HCT116 (cell line): ENCODE measurements around the gene PIGQ. TPM values are rescaled to one million over a fixed set of nuclear protein-coding genes. Genes with fewer than 3 reads are reported as not detected.

Experiments used
- ATAC-seq: fragments of 200-7000 bp; cut with Tn5 transposase; 2 replicates; pipeline ENCODE4 v1.9.1; 2020; ENCODE audit warnings: mild to moderate bottlenecking, moderate library complexity
- BruUV-seq: library from RNA; stranded (reverse); fragments of 400-500 nt; replicated peaks from 2 replicates; lab custom pipeline; 2021; lab: Mats Ljungman, UMichigan
- CTCF ChIA-PET: fragments of 300-600 bp; sonication (Branson Sonifier 250); formaldehyde crosslinking; loops from one replicate; lab custom pipeline; 2021; ENCODE audit warnings: antibody characterized with exemption; lab: Charles Lee
- POLR2A ChIA-PET: fragments of 300-600, 350-600 bp; sonication (Branson Sonifier 250); formaldehyde crosslinking; loops from one replicate; lab custom pipeline; 2021; ENCODE audit warnings: antibody characterized with exemption; lab: Charles Lee
- RAD21 ChIA-PET, 2 experiments: fragments of 300-600 bp; sonication (Branson Sonifier 250); formaldehyde crosslinking; loops; one replicate each; lab custom pipeline; 2023; ENCODE audit warnings: low total read pairs in 2 of 2; ENCODE audit not compliant: uncharacterized antibody in 2 of 2, unreplicated experiment in 2 of 2, low non-redundant PET in 1 of 2; lab: Charles Lee
- DNase-seq: peaks from one replicate; pipeline ENCODE4 v3.0.0-alpha.2; 2010; ENCODE audit warnings: low read depth, low spot score
- H2AFZ ChIP-seq: fragments of 200-600 bp; shearing (Covaris generic), sonication (generic); 2 replicates; pipeline ENCODE4 v1.6.1; 2017; ENCODE audit warnings: low read depth, mixed run types, mixed read lengths, antibody characterized with exemption, low read length; ENCODE audit not compliant: poor library complexity, severe bottlenecking
- H3K27ac ChIP-seq: 2 replicates; pipeline ENCODE4 v1.5.1; 2012; ENCODE audit warnings: low read depth, low read length
- H3K27me3 ChIP-seq: fragments of 200-600 bp; sonication (generic); 2 replicates; pipeline ENCODE4 v1.6.1; 2016; ENCODE audit warnings: mixed run types, low read length, mixed read lengths; ENCODE audit not compliant: insufficient read depth
- H3K36me3 ChIP-seq, 2 experiments: fragments of 200-500 bp in 1 of 2; fragments of 200-600 bp in 1 of 2; sonication (Bioruptor generic) in 1 of 2; sonication (generic) in 1 of 2; 2 replicates each; pipeline versions ENCODE4 v1.5.1 to v1.6.1; 2014 to 2016; ENCODE audit warnings: low read length in 2 of 2, inconsistent platforms in 1 of 2, mixed read lengths in 1 of 2, mixed run types in 1 of 2; ENCODE audit not compliant: insufficient read depth in 2 of 2, control insufficient read depth in 1 of 2
- H3K4me1 ChIP-seq, 2 experiments: fragments of 200-600 bp in 1 of 2; sonication (generic) in 1 of 2; 2 replicates each; pipeline versions ENCODE4 v1.5.1 to v1.6.1; 2012 to 2017; ENCODE audit warnings: low read length in 2 of 2, inconsistent platforms in 1 of 2, mild to moderate bottlenecking in 1 of 2, mixed read lengths in 1 of 2, mixed run types in 1 of 2, moderate library complexity in 1 of 2; ENCODE audit not compliant: insufficient read depth in 2 of 2, control insufficient read depth in 1 of 2
- H3K4me2 ChIP-seq: fragments of 200-600 bp; sonication (generic); 2 replicates; pipeline ENCODE4 v1.6.1; 2017; ENCODE audit warnings: mixed run types, low read length, mixed read lengths
- H3K4me3 ChIP-seq, 2 experiments: fragments of 200-600 bp in 1 of 2; sonication (generic) in 1 of 2; replicated peaks in 1 of 2; 2 replicates each; pipeline ENCODE4 v1.5.1; 2011 to 2016; ENCODE audit warnings: low read length in 2 of 2, control low read depth in 1 of 2, low read depth in 1 of 2, mild to moderate bottlenecking in 1 of 2, mixed read lengths in 1 of 2, mixed run types in 1 of 2
- H3K79me2 ChIP-seq: fragments of 200-600 bp; sonication (generic); 2 replicates; pipeline ENCODE4 v1.6.1; 2017; ENCODE audit warnings: mild to moderate bottlenecking, mixed run types, low read length, moderate library complexity, mixed read lengths; ENCODE audit not compliant: insufficient read depth
- H3K9ac ChIP-seq: fragments of 200-600 bp; sonication (generic); 2 replicates; pipeline ENCODE4 v1.6.1; 2016; ENCODE audit warnings: low read length, mixed read lengths
- H3K9me2 ChIP-seq: fragments of 200-600 bp; sonication (generic), shearing (Covaris generic); 2 replicates; pipeline ENCODE4 v1.6.1; 2017; ENCODE audit warnings: mixed run types, mild to moderate bottlenecking, moderate library complexity; ENCODE audit not compliant: insufficient read depth
- H3K9me3 ChIP-seq, 2 experiments: fragments of 200-500 bp in 1 of 2; fragments of 200-600 bp in 1 of 2; sonication (Bioruptor generic) in 1 of 2; sonication (generic) in 1 of 2; 2 replicates each; pipeline ENCODE4 v1.6.1; 2014 to 2017; ENCODE audit warnings: low read length in 2 of 2, mixed read lengths in 2 of 2, inconsistent platforms in 1 of 2, low read depth in 1 of 2, mild to moderate bottlenecking in 1 of 2, mixed run types in 1 of 2, moderate library complexity in 1 of 2; ENCODE audit not compliant: control insufficient read depth in 1 of 2, insufficient read depth in 1 of 2
- H4K20me1 ChIP-seq: fragments of 200-600 bp; sonication (generic), shearing (Covaris generic); 2 replicates; pipeline ENCODE4 v1.6.1; 2017; ENCODE audit warnings: mixed run types, mild to moderate bottlenecking, moderate library complexity; ENCODE audit not compliant: insufficient read depth
- CBX3 ChIP-seq: IDR thresholded peaks from 2 replicates; pipeline ENCODE4 v1.6.1; 2012; ENCODE audit warnings: low read depth
- CEBPB ChIP-seq: IDR thresholded peaks from 2 replicates; pipeline ENCODE4 v1.6.1; 2012; ENCODE audit warnings: low read depth
- ELF1 ChIP-seq: IDR thresholded peaks from 2 replicates; pipeline ENCODE4 v1.6.1; 2012; ENCODE audit warnings: low read depth, borderline replicate concordance
- EZH2 ChIP-seq: fragments of 200-600 bp; sonication (generic); IDR thresholded peaks from 2 replicates; pipeline ENCODE4 v1.6.1; 2017; ENCODE audit warnings: antibody characterized with exemption, mixed run types
- EZH2phosphoT487 ChIP-seq: fragments of 200-600 bp; IDR thresholded peaks from 2 replicates; pipeline ENCODE4 v1.6.1; 2018; ENCODE audit warnings: antibody characterized with exemption, borderline replicate concordance
- JUND ChIP-seq: IDR thresholded peaks from 2 replicates; pipeline ENCODE4 v1.6.1; 2012
- POLR2A ChIP-seq: IDR thresholded peaks from 2 replicates; pipeline ENCODE4 v1.7.0; 2011; ENCODE audit warnings: borderline replicate concordance; ENCODE audit not compliant: insufficient read depth, insufficient read length; ENCODE audit errors: extremely low read depth
- SRF ChIP-seq: IDR thresholded peaks from 2 replicates; pipeline ENCODE4 v1.6.1; 2012; ENCODE audit warnings: low read depth
- YY1 ChIP-seq: IDR thresholded peaks from 2 replicates; pipeline ENCODE4 v1.6.1; 2011; ENCODE audit warnings: low read length, low read depth, moderate library complexity, mild to moderate bottlenecking; ENCODE audit not compliant: insufficient replicate concordance; ENCODE audit errors: extremely low read depth
- ZNF274 ChIP-seq: fragments of 200-500 bp; sonication (Bioruptor generic); IDR thresholded peaks from 2 replicates; pipeline ENCODE4 v1.6.1; 2014; ENCODE audit warnings: mild to moderate bottlenecking, low read depth, low read length, inconsistent platforms
- intact Hi-C: fragments of 100-400 bp; cut with micrococcal nuclease; formaldehyde crosslinking; loops from 2 replicates; pipeline ENCODE4 v1.10.0; 2022
- total RNA-seq: library from RNA; stranded (reverse); gene quantifications from one replicate; pipeline ENCODE4 v1.2.1, GENCODE V29; 2021; ENCODE audit not compliant: unreplicated experiment
- TF ChIP-seq, protein P1 (sequence below): IDR thresholded peaks from 2 replicates; pipeline ENCODE4 v1.6.1; 2012

Gene PIGQ
- total RNA-seq, 1 experiment from 2014 or later = 21.0 TPM

DNA sequence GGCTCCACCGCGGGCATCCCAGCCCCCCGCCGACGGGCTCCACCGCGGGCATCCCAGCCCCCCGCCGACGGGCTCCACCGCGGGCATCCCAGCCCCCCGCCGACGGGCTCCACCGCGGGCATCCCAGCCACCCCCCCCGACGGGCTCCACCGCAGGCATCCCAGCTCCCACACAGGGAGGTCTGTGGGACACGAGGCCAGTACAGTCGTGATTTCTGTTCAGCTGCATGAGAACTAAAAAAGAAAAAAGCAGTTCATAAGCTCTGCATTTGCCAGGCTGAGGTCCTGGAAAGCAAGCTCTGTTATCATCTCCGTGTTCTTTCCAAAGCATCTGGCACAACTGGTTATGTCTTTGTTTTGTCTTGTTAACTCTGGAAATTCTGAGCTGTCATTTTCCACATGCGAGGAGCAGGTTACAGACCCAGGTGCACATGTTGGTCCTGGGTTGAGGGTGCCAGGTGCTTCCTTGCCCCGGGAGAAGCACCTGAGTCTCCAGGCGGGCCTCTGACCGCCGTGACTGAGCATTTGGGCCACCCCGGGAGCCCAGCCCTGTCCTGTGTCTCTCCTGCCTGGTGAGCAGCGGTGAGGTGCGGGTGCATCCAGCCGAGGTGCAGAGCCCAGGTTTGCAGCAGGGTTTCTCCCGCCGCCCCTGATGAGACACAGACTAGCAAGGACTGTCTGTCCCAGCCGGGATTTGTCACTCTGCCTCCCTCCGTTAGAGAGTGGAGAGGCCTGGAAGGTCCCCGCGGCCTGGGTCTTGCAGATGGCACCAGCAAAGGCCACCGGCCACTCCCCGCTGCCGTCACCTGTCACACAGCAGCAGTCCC is 51.1 kb downstream of the PIGQ start:
- H3K27ac ChIP-seq = peak overlapping the region; percentile 53; the same call in 1 of the 2 replicates
- H2AFZ ChIP-seq = no peak overlapping the region
- TF ChIP-seq EZH2 (no peak), YY1 (no peak), CBX3 (no peak), ZNF274 (no peak), SRF (no peak), CEBPB (no peak), EZH2phosphoT487 (no peak), POLR2A (no peak), ELF1 (no peak), JUND (no peak)
- TF ChIP-seq, protein P1, sequence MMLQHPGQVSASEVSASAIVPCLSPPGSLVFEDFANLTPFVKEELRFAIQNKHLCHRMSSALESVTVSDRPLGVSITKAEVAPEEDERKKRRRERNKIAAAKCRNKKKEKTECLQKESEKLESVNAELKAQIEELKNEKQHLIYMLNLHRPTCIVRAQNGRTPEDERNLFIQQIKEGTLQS = no peak
- no peaks in the 10 kb centered on the region for H4K20me1 ChIP-seq
- no peak overlapping the region for H3K9ac ChIP-seq
- no peaks in the 10 kb centered on the region for H3K27me3 ChIP-seq
- peaks cover 12 to 28% of the 10 kb centered on the region in 2 experiments for H3K4me1 ChIP-seq
- intact Hi-C loops = no loop called here
- no peaks in the 10 kb centered on the region for H3K9me3 ChIP-seq
- ATAC-seq (no peak), DNase-seq (no peak)
- ChIA-PET POLR2A (no interaction called here), RAD21 (no interaction called here), CTCF (no interaction called here)
- no peaks in the 10 kb centered on the region for H3K36me3 ChIP-seq
- H3K4me2 ChIP-seq = peak overlapping the region; percentile 62
- no peaks in the 10 kb centered on the region for H3K9me2 ChIP-seq
- BruUV-seq = no TSS peak
- H3K4me3 ChIP-seq = no peak overlapping the region
- no peaks in the 10 kb centered on the region for H3K79me2 ChIP-seq
